HL-60/S4 treated with retinoic acid at 250 ng/mL for 4 days and 3 days (cell line): ENCODE measurements around the gene FAM151A.

Experiments
- in situ Hi-C: fragments of 300-500 bp; cut with MboI; formaldehyde crosslinking; loops from 2 replicates; pipeline ENCODE4 v1.7.0; 2022; ENCODE audit warnings: low sequenced_read_pairs

FAM151A gene

DNA sequence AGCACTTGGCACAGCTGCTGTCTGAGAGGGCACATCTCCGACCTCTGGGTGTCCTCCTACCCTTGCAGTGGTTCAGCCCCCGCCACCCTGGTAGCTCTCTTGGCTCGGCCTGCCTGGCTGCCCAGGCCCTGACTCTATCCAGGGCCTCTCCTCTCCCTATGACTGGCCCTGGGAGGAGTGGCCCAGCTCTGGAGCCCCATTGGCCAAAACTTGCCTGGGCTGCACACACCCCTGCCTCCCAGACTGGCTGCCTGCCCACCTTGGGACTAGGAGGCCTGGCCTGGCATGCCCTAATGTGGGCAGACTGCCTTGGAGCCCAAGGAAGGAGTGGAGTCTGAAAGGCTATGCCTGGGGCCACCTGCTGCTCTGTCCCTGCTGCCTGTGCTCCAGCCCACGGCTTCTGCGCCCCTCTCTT, 41.7 kb downstream of the FAM151A start:
- in situ Hi-C loops = no loop called here

DNA sequence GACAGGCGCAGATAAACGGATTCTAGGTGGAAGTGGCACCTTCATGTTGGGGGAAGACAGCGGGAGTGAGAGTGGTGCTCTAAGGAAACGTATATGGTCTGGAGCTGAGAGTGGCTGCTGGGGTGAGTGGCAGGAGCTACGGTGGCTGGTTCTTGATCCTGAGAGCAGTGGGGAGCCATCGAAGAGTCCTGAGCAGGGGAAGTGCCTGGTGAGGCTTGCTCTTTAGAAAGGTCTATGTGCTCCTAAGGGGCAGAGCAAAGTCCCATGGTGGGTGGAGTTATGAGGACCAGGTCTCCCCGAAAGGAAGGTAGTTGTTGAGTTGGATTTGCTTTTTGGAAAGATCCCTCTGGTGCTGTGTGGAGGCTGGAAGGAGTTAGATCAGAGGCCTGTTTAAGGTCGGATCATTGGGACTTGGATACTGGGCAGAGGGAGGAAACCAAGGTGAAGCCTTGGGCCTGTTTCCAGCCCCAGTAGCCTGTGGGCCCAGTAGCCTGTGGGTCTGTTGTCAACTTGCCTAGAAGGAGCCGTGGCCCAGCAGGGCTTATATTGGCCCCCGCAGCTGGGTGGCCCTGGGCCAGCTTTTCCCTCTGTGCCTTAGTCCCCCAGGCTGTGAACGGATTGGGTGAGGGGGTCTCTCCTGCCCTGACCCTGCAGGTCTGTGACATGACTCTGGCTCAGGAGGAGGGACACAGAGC, 42.3 kb downstream of the FAM151A start:
- in situ Hi-C loops = no loop called here

DNA sequence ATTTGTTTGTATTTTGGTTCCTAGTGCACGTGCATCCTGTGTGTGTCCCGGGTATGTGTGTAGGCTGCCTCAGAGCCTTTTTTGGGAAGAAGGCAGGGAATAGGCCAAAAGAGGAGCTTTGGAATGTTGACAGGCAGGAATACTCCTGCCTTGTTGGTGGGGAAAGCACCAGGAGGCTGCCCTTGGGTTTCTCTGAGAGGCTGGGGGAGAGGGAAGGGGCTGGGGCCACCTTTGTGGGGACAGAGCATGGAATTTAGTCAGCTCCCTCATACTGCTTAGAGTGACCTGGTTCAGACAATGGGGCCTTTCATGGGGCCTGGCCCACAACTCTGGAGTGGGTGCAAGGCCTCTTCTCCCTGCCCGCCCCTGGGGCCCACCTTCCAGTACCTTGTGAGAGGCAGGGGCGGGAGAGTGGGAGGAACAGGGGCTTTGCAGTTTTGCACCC, 44.0 kb downstream of the FAM151A start:
- in situ Hi-C loops = no loop called here

DNA sequence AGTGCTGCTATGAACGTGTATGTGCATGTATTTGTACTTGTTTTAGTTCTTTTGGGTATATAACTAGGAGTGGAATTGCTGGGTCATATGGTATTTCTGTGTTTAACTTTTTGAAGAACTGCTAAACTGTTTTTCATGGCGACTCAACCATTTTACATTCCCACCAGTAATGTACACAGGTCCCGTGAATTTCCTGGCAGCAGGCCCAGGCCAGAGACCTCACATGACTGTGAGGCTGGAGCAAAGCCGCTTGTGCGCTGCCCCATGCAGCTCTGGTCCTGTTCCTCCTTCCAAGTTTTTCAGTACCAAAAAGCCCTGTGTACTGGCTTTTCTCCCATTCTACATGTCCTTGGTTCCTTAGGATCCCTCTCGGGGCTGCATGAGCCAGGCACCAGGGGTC, 45.7 kb downstream of the FAM151A start:
- in situ Hi-C loops = no loop called here

DNA sequence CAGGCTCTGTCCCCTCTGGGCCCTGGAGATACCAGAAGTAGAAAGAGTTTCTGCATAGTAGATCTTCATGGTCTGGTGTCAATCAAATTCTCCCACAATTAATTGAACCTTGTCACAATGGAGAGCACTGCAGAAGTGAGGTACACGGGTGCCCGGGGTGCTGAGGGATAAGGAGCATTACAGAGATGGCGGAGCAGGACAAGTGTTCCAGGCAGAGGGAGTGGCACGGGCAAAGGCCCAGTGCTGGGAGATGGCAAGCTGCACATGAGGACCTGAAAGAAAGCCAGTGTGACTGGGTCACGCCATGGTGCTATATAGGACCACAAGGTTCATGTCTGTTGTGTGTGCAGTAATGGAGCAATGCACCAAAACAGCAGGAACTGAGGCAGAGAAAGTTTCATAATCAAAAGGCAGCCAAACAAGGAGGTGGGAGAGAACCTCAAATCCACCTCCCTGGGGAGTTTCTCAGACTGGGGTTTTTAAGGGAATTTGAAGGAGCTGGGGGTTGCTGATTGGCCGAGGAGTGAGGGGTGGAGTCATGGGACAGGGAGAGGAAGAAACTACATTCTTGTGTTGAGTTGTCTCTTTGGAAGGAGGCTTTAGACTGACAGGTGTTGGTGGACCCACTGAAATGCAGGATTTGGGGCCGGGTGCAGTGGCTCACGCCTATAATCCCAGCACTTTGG, 47.6 kb downstream of the FAM151A start:
- in situ Hi-C loops = no loop called here

DNA sequence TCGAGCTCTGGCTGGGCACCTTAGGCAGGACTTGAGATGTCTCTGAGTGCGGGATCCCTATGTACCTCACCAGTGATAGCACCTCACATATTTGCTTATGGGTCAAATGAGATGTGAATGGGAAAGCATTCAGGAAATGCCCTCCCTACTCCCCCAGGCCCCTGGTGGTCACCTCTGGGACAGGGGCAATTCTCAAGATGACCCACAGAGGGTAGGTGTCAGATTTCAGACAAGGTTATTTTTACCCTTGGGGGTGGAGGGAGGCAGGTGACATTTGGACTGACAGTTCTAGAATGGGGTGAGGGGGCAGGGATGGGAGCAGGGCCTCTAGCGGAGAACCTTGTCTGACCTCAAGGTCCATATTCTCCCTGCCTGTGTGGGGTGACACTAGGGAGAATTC, 48.2 kb downstream of the FAM151A start:
- in situ Hi-C loops = no loop called here

DNA sequence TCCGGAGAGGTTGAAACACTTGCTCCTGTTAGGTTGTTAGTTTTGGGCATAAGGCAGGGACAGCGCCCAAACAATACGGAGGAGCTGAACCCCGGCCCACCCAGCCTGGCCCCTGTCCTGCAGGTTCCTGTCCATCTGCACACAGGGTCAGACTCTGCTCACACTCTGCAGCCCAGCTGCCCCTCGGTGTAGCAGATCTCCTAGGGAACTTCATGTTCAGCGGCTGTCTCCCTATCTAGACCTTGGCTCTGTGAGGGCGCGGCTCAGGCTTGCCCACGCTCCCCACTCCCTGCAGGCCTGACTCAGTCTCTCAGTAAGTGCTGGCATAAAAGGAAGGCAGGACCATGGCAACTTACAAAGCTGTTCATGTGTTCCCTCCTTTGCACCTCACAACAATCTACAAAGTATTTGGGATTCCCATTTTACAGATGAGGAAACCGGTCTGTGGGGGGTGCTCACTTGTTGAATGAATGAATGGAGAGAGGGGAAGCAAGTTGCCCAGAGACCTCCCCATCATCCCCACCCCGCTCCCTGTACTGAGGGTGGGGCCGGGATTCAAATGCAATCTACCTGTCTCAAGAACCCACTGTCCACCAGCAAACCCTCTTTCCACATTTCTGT, 49.1 kb downstream of the FAM151A start:
- in situ Hi-C loops = no loop called here

DNA sequence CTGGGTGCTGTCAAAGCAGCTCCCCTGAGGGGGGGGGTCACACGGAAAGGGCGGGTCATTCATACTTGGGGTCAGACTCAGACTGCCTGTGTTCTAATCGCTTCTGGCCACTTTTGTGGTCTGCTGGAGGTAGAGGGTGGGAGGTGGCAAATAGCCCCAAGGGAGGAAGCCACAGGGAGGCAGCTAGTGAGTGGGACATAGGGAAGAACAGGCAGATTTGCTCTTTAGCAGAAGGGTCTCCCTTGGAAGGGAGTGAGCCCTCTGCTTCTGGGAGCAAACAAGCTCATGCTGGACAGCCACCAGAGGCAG, 50.8 kb downstream of the FAM151A start:
- in situ Hi-C loops = no loop called here

DNA sequence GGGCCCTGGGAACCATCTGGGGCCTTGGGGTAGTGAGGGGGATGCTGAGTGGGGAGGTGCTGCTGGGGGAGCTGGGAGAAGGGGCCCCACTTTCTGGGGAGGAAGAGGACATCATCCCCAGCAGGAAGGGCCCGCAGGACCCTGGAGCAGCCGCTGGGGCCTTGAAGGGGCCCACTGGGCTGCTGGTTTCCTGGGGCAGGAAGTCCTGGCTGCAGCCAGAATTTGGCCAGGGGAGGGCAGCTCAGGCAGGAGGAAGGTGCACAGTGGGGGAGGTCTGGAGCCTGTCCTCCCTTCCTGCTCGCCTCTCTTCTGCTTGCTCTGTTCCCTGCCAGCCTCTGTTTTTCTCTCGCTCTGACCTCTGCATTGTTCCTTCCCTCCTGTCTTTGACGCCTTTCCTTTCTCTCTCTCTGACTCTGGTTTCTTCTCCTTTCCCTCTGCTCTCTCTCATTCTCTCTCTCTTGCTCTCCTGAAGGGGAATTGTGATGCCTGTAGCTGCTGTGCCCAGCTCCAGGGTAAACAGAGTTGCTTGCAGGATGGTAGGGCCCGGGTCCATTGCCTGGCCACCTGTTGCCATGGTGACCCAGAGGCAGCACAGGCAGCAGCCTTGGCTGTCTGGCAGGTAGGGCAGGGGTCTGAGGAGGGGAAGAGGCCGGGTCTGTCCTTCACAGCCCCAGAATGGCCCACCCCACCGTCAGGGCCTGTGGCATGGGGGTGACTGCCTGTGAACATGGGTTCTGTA, 51.4 kb downstream of the FAM151A start:
- in situ Hi-C loops = no loop called here

DNA sequence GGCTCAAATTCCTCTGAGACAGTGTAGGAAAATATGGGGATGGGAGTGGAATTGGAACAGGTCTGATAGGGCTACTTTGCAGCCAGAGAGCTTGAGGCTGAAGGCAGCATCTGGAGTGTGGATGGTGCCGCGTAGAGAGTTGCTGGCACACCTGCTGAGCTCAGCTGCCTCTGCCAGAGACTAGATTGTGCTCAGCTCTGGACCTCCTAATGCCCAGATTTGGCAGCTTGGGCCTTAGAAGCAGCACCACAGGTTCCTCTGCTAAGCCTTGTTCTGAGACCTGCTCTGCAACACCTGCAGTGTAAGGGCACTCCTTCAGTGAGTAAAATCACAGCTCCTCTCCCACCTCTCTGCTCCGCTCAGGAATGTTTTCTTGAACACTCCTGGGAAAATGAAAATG, 52.0 kb downstream of the FAM151A start:
- in situ Hi-C loops = no loop called here

DNA sequence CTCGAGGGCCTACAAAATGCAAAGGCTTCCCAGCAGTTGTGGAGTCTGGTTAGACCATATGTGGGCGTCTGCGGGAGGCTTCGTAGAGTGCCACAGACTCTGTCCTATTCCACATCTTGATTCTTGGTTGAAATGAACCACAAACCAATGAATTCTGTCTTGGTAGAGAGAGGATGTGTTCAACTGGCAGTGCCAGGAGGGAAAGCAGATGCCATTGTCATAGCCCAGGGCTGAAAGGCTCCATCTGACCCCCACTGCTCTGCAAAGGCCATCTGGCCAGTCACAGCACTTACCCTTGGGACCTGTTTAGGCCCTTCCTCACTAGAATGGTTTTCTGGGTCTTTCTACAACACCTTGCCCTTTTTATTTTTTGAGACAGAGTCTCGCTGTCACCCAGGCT, 53.2 kb downstream of the FAM151A start:
- in situ Hi-C loops = no loop called here

DNA sequence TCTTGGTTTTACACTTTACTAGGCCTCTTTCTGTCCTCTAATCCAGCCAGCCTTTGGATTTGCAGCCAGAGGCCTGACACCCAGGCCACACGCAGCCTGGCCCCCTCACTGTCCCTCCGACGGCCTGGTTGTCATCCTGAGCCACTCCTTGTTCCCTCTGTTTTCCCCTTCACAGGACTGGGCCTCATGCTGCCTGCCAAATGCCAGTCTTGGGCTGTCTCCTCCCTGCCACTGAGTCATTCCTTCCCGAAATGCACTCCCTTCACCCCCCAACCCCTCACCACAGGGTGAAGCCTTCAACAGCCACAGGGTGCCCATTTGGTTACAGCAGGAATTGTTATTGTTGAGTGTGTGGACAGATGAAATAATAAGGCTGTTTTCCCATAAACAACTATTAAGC, 54.0 kb downstream of the FAM151A start:
- in situ Hi-C loops = no loop called here

DNA sequence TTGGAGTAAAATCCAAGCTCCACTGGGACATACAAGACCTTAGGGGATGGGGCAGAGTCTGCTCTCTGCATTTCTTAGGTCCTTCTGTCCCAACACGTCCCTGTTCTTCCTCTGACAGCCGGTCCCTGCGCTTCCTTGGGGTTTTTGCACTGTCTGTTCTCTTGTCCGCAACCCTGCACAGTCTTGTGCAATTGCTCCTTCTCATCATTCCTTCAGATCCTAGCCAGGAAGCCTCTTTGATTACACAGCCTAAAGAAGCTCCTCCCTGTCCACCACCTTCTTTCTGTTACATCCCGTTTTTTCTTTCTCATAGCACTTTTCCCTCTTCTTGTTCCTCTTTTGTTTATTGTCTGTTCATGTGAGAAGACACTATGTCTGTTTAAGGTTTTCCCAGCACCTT, 55.4 kb downstream of the FAM151A start:
- in situ Hi-C loops = no loop called here

DNA sequence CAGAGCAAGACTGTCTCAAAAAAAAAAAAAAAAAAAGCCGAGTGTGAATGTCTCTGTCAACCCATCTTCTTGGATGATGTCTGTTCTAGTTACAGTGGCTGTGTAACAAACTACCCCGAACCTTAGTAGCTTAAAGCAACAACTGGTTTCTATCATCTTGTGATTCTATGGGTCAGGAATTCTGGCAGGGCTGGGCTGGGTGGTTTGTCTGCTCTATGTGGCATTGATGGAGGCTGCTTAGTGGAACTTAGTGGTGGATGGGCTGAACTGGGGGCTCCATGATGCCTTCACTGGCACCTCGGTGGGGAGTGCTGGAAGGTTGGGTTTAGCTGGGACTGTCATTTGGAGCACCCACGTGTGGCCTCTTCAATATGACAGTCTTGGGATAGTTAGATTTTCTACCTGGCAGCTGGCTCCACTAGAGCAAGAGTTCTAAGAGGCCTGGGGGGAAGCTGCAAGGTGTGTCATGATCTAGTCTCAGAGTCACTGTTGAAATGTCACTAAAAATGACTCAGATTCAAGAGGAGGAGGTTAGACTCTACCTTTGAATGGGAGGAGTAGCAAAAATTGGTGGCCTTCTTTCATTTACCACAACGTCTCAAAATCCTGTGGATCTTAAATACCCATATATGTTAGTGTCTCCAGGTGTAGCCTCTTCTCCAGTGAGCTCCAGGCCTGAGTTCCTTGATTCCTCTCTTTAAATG, 56.7 kb downstream of the FAM151A start:
- in situ Hi-C loops = no loop called here

DNA sequence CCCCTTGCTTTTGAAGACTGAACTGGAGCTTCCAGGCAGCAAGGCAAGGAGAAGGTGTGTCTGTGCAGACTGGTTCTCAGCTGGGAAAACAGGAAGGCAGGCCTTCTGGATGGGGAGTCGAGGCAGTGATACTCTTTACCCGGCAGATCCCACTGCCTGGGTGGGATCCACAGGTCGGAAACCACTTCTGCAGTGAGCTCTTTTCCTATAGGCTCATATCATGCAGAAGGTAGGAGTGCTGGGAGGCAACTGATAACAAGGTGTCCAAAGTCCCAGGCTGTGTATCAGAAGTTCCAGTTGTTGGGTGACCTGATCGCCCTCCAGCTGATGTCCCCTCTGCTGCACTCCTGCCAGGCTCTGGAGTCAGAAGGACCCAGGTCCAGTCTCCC, 58.2 kb downstream of the FAM151A start:
- in situ Hi-C loops = no loop called here

DNA sequence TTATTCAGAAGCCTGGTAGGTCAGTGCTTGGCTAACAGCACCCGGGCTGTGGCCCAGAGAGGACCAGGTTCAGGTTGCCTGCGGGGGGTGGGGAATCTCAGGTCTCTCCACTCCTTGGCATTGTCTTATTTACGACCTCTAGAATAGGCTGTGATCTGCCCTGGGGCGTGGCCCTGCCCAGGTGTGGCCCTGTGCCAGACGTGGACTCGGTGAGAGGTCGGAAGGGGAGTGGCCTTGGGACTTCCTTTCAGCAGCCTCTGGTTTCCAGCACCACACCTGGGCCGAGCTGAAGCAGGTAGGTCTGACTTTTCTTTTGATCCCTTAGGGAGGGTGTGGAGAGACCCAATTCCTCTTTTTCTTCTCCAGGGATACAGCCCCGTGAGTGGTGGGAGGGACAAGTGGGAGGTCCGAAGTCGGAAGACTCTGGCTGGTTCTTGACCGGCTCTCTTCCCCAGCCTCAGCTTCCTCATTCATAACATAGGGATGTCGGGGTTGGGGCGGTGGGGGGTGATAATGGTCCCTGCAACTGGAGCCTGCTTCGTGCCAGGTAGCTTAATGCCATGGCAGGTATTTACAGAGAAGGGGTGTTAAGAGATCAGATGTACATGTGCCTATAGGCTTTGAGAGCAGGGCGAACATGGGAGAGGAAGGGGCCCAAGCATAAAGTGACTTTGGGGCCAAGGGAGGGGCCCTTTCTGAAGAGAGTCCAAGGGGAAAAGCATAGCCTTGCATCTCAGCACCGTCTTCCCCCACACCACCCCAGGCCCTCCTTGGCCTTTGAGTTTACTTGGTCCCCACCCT, 58.8 kb downstream of the FAM151A start:
- in situ Hi-C loops = no loop called here

DNA sequence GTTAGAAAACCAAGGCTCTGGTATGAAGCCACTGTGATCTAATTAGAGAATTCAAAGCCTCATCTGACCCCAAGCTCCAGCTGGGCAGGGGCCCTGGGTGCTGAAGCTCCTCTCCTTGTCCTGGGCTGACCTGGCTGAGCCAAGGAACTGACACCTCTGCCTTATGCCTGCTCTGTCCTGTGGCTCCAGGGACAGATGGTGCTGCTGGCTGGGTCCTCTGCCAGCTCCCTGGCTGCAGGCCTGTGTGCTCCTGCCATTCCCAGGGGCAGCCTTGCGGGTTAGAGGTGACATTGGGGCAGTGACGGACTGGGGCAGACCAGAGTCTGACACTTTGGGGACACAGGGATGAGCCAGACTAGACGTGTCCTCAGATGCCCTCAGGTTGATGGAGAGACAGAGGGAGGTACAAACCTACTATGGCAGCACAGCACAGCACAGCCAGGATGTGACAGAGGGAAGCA, 63.5 kb downstream of the FAM151A start:
- in situ Hi-C loops = no loop called here
